HG03066 (cell line): ENCODE results near the gene ATXN2.
"Not testable (repeated sequence)": the region's sequence is repeated elsewhere in the genome, so short reads cannot be mapped to it uniquely, and the experiment has no call there.

Experiments used
- ATAC-seq: cut with Tn5 transposase; IDR thresholded peaks from one replicate; pipeline ENCODE4 v1.9.1; 2021; ENCODE audit warnings: low read depth; ENCODE audit not compliant: unreplicated experiment

The ATXN2 gene

GRCh38 chr12:111600205-111600642 lies 1.1 kb upstream of the ATXN2 start:
- ATAC-seq: no peak

- ATAC-seq: peak; percentile 63
These were observed 514 bp upstream of the ATXN2 start for GRCh38 chr12:111599453-111600204.

- ATAC-seq: peak; percentile 14
These were observed 1.1 kb downstream of the ATXN2 start for GRCh38 chr12:111597831-111598636.

- ATAC-seq: no peak
These were observed 1.9 kb downstream of the ATXN2 start for GRCh38 chr12:111596985-111597830.

DNA sequence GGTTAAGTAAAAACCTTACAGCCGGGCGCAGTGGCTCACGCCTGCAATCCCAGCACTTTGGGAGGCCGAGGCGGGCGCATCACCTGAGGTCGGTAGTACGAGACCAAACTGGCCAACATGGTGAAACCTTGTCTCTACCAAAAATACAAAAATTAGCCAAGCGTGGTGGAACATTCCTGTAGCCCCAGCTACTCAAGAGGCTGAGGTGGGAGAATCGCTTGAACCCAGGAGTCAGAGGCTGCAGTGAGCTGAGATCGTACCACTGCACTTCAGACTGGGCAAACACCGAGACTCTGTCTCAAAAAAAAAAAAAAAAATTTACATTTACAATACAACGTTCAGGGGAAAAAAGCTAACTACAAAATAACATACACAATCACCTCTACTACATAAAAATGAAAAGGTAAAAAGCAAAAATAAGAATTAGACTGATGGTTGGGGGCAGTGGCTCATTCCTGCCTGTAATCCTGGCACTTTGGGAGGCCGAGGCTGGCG lies 3.7 kb downstream of the ATXN2 start:
- ATAC-seq: not testable (repeated sequence)

GRCh38 chr12:111591399-111592010 lies 7.6 kb downstream of the ATXN2 start:
- ATAC-seq: not testable (repeated sequence)

DNA sequence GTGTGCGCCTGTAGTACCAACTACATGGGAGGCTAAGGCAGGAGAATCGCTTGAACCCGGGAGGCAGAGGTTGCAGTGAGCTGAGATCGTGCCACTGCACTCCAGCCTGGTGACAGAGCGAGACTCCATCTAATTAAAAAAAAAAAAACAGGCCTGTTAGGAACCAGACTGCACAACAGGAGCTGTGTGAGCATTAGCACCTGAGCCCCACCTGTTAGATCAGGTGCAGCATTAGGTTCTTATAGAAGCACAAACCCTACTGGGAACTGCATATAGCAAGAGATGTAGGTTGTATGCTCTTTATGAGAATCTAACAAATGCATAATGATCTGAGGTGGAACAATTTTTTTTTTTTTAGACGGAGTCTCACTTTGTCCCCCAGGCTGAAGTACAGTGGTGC lies 8.6 kb downstream of the ATXN2 start:
- no peak for ATAC-seq

DNA sequence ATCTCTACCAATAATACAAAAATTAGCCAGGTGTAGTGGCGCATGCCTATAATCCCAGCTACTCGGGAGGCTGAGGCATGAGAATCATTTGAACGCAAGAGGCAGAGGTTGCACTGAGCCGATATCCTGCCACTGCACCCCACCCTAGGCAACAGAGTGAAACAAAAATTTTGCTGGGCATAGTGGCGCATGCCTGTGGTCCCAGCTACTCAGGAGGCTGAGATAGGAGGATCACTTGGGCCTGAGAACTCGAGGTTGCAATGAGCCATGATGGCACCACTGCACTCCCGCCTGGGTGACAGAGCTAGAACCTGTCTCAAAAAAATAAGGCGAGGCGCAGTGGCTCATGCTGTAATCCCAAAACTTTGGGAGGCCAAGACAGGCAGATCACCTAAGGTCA lies 9.5 kb downstream of the ATXN2 start:
- ATAC-seq: no peak

DNA sequence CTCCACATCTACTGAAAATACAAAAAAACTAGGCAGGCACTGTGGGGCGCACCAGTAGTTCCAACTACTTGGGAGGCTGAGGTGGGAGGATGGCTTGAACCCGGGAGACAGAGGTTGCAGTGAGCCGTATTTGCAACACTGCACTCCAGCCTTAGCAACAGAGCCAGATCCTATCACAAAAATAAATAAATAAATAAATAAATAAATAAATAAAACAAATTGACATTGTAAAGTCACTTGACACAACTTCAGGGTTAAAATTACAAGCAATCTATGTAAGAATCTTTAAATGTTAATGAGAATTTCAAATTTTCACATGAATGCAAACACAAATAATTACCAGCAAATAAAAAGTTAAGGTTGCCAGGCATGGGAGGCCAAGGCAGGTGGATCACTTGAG lies 11.1 kb downstream of the ATXN2 start:
- no peak for ATAC-seq

DNA sequence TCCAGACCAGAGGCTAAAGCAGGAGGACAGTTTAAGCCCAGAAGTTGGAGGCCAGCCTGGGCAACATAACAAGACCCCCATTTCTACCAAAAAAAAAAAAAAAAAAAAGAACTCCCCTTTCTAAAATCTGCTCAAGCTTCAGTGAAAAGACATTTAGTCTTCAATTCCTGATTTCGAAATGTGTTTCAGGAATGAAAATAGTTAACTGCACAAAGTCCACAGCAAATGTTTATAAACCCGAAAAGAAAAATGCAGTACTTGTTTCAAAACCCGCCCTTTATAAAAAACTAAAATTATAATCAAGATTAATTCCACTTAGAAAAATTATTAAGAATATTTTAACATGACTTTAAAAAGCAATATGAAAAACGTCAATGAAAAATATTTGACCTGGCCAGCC lies 12.1 kb downstream of the ATXN2 start:
- ATAC-seq: no peak

GRCh38 chr12:111585690-111586089 lies 13.4 kb downstream of the ATXN2 start:
- ATAC-seq: no peak

GRCh38 chr12:111584959-111585358 lies 14.2 kb downstream of the ATXN2 start:
- ATAC-seq: no peak

DNA sequence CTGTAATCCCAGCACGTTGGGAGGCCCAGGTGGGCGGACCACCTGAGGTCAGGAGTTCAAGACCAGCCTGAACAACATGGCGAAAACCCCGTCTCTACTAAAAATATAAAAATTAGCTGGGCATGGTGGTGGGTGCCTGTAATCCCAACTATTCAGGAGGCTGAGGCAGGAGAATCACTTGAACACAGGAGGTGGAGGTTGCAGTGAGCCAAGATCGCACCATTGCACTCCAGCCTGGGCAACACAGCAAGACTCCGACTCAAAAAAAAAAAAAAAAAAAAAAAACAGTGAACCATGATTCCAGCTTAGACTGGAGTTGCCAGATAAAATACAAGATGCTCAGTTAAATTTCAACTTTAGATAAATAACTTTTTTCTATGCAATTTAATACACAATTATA lies 15.6 kb downstream of the ATXN2 start:
- ATAC-seq: not testable (repeated sequence)

DNA sequence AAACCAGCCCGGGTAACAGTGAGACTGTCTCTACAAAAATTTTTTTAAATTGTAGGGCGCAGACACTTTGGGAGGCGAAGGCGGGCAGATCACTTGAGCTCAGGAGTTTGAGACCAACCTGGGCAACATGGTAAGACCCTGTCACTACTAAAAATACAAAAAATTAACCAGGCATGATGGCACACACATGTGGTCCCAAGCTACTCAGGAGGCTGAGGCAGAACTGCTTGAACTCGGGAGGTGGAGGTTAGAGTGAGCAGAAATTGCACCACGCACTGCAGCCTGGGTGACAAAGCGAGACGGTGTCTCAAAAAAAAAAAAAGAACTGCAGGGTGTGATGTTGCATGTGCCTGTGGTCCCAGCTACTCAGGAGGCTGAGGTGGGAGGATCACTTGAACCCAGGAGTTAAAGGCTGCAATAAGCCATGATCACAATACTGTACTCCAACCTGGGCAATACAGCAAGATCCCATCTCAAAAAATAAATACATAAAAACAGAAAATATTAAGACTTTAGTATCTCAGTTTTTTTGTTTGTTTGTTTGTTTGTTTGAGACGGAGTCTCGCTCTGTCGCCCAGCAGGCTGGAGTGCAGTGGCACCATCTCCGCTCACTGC lies 16.9 kb downstream of the ATXN2 start:
- no peak for ATAC-seq

GRCh38 chr12:111581434-111582132 lies 17.5 kb downstream of the ATXN2 start:
- no peak for ATAC-seq

DNA sequence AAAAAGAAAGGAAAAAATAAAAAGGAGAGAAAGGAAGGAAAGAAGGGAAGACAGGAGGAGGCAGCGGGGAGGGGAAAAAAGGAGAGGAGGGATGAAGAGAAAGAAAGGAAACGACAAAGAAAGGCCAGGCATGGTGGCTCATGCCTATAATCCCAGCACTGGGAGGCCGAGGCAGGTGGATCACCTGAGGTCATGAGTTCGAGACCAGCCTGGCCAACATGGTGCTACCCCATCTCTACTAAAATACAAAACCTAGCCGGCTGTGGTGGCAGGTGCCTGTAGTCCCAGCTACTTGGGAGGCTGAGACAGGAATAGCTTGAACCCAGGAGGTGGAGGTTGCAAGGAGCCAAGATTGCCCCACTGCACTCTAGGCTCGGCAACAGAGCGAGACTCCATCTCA lies 18.4 kb downstream of the ATXN2 start:
- ATAC-seq: no peak

DNA sequence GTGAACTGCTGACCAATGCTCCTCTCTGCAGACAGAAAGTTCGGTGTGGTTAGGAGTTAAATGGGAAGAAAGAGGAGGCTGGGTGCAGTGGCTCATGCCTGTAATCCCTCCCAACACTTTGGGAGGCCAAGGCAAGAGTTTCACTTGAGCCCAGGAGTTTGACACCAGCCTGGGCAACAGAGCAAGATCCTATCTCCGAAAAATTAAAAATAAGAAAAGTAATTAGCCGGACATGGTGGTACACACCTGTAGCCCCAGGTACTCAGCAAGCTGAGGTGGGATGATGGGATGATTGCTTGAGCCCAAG lies 19.0 kb downstream of the ATXN2 start:
- no peak for ATAC-seq

DNA sequence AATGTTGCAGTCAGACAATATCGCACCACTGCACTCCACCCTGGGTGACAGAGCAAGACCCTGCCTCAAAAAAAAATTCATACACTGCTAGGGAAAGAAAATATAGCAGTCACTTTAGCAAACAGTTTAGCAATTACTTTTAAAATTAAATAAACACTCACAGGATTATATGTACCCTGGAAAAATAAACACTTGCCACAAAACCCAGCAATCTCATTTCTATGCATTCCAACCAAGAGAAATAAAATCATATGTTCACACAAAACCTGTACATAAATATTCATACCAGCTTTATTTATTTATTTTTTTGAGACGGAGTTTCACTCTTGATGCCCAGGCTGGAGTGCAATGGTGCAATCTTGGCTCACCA lies 20.2 kb downstream of the ATXN2 start:
- no peak for ATAC-seq

- no peak for ATAC-seq
These were observed 20.7 kb downstream of the ATXN2 start for GRCh38 chr12:111578276-111578970.
